Neural cell (in vitro differentiated cells): ENCODE measurements around the gene CDH4. TPM values are rescaled to one million over a fixed set of nuclear protein-coding genes. Genes with fewer than 3 reads are reported as not detected.

Experiments
- H2AFZ ChIP-seq: fragments of 200-600, 300-800 bp; sonication (generic), shearing (Covaris generic); 2 replicates; pipeline ENCODE4 v1.6.0; 2014; ENCODE audit warnings: low read depth, mild to moderate bottlenecking, antibody characterized with exemption, low read length, moderate library complexity
- H3F3A ChIP-seq: fragments of 200-600 bp; shearing (Covaris generic); 2 replicates; pipeline ENCODE4 v1.6.1; 2016; ENCODE audit warnings: mild to moderate bottlenecking, moderate library complexity, mixed read lengths, antibody characterized with exemption, low read length; ENCODE audit not compliant: insufficient read depth, poor library complexity, severe bottlenecking
- H3K27ac ChIP-seq: fragments of 200-600, 300-800 bp; sonication (generic), shearing (Covaris generic); 2 replicates; pipeline ENCODE4 v1.5.1; 2014; ENCODE audit warnings: mild to moderate bottlenecking, low read length, moderate library complexity
- H3K27me3 ChIP-seq: fragments of 300-800, 200-600 bp; sonication (generic), shearing (Covaris generic); 2 replicates; pipeline ENCODE4 v1.6.0; 2014; ENCODE audit warnings: mild to moderate bottlenecking, low read depth, low read length, moderate library complexity; ENCODE audit not compliant: insufficient read depth
- H3K36me3 ChIP-seq: fragments of 300-800, 200-600 bp; sonication (generic), shearing (Covaris generic); 2 replicates; pipeline ENCODE4 v1.5.1; 2014; ENCODE audit warnings: mild to moderate bottlenecking, antibody characterized with exemption, low read length, moderate library complexity; ENCODE audit not compliant: insufficient read depth
- H3K4me2 ChIP-seq: fragments of 300-800, 200-600 bp; sonication (generic), shearing (Covaris generic); 2 replicates; pipeline ENCODE4 v1.6.0; 2014; ENCODE audit warnings: mild to moderate bottlenecking, low read length
- H3K4me3 ChIP-seq: fragments of 300-800, 200-600 bp; sonication (generic), shearing (Covaris generic); 2 replicates; pipeline ENCODE4 v1.5.1; 2014; ENCODE audit warnings: mild to moderate bottlenecking, low read length, moderate library complexity
- H3K79me2 ChIP-seq: fragments of 200-600 bp; shearing (Covaris generic); replicated peaks from 2 replicates; pipeline ENCODE4 v1.6.0; 2014; ENCODE audit warnings: mild to moderate bottlenecking, low read length, moderate library complexity; ENCODE audit not compliant: insufficient read depth
- H3K9ac ChIP-seq: fragments of 300-800, 200-600 bp; sonication (generic), shearing (Covaris generic); 2 replicates; pipeline ENCODE4 v1.6.1; 2016; ENCODE audit warnings: mild to moderate bottlenecking, low read length, mixed read lengths
- H3K9me2 ChIP-seq: fragments of 200-600 bp; shearing (Covaris generic); 2 replicates; pipeline ENCODE4 v1.6.1; 2016; ENCODE audit warnings: mild to moderate bottlenecking, low read length, mixed read lengths; ENCODE audit not compliant: insufficient read depth
- H3K9me3 ChIP-seq: fragments of 200-600, 300-800 bp; sonication (generic), shearing (Covaris generic); 2 replicates; pipeline ENCODE4 v1.6.1; 2016; ENCODE audit warnings: mild to moderate bottlenecking, mixed run types, low read length, moderate library complexity, mixed read lengths
- H4K20me1 ChIP-seq: fragments of 200-600 bp; shearing (Covaris generic); 2 replicates; pipeline ENCODE4 v1.6.1; 2016; ENCODE audit warnings: mild to moderate bottlenecking, mixed run types; ENCODE audit not compliant: insufficient read depth
- EP300 ChIP-seq: fragments of 450-650 bp; conservative IDR thresholded peaks from 2 replicates; pipeline ENCODE4 v1.6.1; 2014; ENCODE audit warnings: antibody characterized with exemption, mild to moderate bottlenecking, moderate library complexity; ENCODE audit not compliant: poor library complexity, severe bottlenecking
- EZH2 ChIP-seq: fragments of 200-600, 300-800 bp; shearing (Covaris generic), sonication (generic); IDR thresholded peaks from 2 replicates; pipeline ENCODE4 v1.6.1; 2014; ENCODE audit warnings: antibody characterized with exemption, low read length, borderline replicate concordance, mild to moderate bottlenecking; ENCODE audit not compliant: insufficient read depth, poor library complexity, severe bottlenecking
- MXI1 ChIP-seq: fragments of 450-650 bp; conservative IDR thresholded peaks from 2 replicates; pipeline ENCODE4 v1.6.1; 2014; ENCODE audit warnings: antibody characterized with exemption, mild to moderate bottlenecking; ENCODE audit not compliant: poor library complexity, severe bottlenecking
- POLR2AphosphoS5 ChIP-seq: IDR thresholded peaks from 2 replicates; pipeline ENCODE4 v1.6.1; 2012
- RAD21 ChIP-seq: fragments of 450-650 bp; conservative IDR thresholded peaks from 2 replicates; pipeline ENCODE4 v1.6.1; 2014; ENCODE audit warnings: antibody characterized with exemption, mild to moderate bottlenecking, moderate library complexity
- SMC3 ChIP-seq: fragments of 450-650 bp; conservative IDR thresholded peaks from 2 replicates; pipeline ENCODE4 v1.6.1; 2014; ENCODE audit warnings: antibody characterized with exemption, mild to moderate bottlenecking, moderate library complexity; ENCODE audit not compliant: poor library complexity
- TAF1 ChIP-seq: IDR thresholded peaks from 2 replicates; pipeline ENCODE4 v1.6.1; 2012; ENCODE audit warnings: low read depth
- polyA plus RNA-seq: library from polyadenylated mRNA; depleted of rRNA; stranded (reverse); fragments of >200 nt; gene quantifications from 2 replicates; pipeline ENCODE4 v1.2.3, GENCODE V29; 2014
- TF ChIP-seq, protein P1 (sequence below): fragments of 450-650 bp; IDR thresholded peaks from 2 replicates; pipeline ENCODE4 v1.5.1; 2014; ENCODE audit warnings: antibody characterized with exemption, mild to moderate bottlenecking, moderate library complexity; ENCODE audit not compliant: poor library complexity, severe bottlenecking
- TF ChIP-seq, protein P2 (sequence below): IDR thresholded peaks from 2 replicates; pipeline ENCODE4 v1.6.1; 2012; ENCODE audit warnings: borderline replicate concordance

CDH4 gene
- polyA plus RNA-seq, 1 donor from 2014 or later, result 24.6 TPM

DNA sequence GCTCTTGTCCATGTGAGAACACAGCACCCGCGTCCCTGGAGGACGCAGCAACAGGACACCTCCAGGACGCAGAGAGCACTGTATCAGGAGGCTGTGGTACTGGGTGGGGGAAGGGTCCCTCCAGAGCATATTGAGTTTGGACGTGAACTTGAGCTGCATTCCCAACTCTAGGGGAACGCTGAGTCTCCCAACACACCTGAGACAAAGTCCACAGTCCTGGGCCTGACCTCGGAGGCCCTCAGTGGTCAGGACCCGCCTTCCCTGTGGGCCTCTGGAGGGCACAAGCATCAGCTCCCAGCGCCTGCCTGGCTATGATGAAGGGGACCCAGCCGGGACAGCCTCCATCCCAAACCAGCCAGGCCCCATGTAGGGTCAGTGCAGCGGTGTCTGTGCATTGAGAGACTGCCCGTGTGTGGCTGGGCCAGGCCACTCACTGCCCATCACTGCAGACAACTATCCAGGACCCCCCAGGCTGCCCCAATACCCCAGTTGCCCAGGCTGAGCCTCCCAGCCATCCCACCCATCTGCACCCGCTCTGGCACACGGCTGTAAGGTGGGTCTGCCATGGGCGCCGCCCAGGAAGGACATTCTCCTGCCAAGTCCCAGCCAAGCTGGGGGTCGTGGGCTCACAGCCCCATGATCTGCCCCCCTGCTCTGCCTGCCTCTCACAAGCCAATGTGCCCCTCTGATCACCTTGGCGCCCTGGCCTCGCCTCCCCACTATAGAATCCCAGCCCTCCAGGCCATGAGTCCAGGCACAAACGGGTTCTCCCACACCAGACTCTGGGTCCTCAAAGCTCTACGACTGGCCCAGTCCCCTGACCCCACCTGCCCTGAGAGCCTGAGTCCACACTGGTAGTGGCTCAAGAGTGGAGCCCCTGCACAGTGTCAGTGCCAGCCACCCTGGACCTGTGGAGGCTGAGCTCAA, 697.9 kb downstream of the CDH4 start:
- no peak overlapping the region for H3K27ac ChIP-seq

DNA sequence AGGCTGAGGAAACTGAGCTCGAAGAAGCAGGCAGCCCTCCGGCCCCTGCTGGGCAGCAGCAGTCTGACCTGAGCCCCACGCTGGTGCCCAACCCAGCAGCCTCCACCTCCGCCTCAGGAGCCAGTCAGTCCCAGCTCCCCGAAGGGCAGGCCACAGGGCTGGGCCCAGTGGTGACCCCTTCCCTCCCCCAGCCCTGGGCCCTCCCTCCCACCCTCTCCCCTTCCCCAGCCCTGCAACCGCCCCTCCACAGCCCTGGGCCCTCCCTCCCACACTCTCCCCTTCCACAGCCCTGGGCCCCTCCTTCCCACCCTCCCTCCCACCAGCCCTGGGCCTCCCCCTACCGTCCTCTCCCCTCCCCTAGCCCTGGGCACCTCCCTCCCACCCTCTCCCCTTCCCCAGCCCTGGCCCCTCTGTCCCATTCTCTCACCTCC, 698.6 kb downstream of the CDH4 start:
- Histone ChIP-seq H3K79me2 (no peaks in the 10 kb centered on the region), H3K9ac (no peak overlapping the region), H3K36me3 (no peaks in the 10 kb centered on the region), H2AFZ (no peak overlapping the region), H3K27me3 (no peaks in the 10 kb centered on the region), H3K9me2 (no peaks in the 10 kb centered on the region), H3F3A (no peaks in the 10 kb centered on the region), H3K9me3 (no peaks in the 10 kb centered on the region), H4K20me1 (no peaks in the 10 kb centered on the region), H3K4me3 (no peak overlapping the region), H3K4me2 (no peak overlapping the region), H3K27ac (no peak overlapping the region)
- TF ChIP-seq MXI1 (no peak), SMC3 (no peak), EZH2 (no peak), RAD21 (no peak), POLR2AphosphoS5 (no peak), TAF1 (no peak), EP300 (no peak)
- TF ChIP-seq, protein P1, sequence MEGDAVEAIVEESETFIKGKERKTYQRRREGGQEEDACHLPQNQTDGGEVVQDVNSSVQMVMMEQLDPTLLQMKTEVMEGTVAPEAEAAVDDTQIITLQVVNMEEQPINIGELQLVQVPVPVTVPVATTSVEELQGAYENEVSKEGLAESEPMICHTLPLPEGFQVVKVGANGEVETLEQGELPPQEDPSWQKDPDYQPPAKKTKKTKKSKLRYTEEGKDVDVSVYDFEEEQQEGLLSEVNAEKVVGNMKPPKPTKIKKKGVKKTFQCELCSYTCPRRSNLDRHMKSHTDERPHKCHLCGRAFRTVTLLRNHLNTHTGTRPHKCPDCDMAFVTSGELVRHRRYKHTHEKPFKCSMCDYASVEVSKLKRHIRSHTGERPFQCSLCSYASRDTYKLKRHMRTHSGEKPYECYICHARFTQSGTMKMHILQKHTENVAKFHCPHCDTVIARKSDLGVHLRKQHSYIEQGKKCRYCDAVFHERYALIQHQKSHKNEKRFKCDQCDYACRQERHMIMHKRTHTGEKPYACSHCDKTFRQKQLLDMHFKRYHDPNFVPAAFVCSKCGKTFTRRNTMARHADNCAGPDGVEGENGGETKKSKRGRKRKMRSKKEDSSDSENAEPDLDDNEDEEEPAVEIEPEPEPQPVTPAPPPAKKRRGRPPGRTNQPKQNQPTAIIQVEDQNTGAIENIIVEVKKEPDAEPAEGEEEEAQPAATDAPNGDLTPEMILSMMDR, result no peak
- TF ChIP-seq, protein P2, sequence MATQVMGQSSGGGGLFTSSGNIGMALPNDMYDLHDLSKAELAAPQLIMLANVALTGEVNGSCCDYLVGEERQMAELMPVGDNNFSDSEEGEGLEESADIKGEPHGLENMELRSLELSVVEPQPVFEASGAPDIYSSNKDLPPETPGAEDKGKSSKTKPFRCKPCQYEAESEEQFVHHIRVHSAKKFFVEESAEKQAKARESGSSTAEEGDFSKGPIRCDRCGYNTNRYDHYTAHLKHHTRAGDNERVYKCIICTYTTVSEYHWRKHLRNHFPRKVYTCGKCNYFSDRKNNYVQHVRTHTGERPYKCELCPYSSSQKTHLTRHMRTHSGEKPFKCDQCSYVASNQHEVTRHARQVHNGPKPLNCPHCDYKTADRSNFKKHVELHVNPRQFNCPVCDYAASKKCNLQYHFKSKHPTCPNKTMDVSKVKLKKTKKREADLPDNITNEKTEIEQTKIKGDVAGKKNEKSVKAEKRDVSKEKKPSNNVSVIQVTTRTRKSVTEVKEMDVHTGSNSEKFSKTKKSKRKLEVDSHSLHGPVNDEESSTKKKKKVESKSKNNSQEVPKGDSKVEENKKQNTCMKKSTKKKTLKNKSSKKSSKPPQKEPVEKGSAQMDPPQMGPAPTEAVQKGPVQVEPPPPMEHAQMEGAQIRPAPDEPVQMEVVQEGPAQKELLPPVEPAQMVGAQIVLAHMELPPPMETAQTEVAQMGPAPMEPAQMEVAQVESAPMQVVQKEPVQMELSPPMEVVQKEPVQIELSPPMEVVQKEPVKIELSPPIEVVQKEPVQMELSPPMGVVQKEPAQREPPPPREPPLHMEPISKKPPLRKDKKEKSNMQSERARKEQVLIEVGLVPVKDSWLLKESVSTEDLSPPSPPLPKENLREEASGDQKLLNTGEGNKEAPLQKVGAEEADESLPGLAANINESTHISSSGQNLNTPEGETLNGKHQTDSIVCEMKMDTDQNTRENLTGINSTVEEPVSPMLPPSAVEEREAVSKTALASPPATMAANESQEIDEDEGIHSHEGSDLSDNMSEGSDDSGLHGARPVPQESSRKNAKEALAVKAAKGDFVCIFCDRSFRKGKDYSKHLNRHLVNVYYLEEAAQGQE, result no peak

More for the DNA sequence above, 697.9 kb downstream of the CDH4 start:
- Histone ChIP-seq H3K27me3 (no peaks in the 10 kb centered on the region), H3K9me2 (no peaks in the 10 kb centered on the region), H3F3A (no peaks in the 10 kb centered on the region), H3K36me3 (no peaks in the 10 kb centered on the region), H3K4me3 (no peak overlapping the region), H4K20me1 (no peaks in the 10 kb centered on the region), H3K9ac (no peak overlapping the region), H3K79me2 (no peaks in the 10 kb centered on the region), H2AFZ (no peak overlapping the region), H3K4me2 (no peak overlapping the region), H3K9me3 (no peaks in the 10 kb centered on the region)
- TF ChIP-seq POLR2AphosphoS5, result no peak
- no peak for TF ChIP-seq SMC3
- TF ChIP-seq, protein P2, result no peak
- TF ChIP-seq EZH2, result no peak
- TF ChIP-seq TAF1, result no peak
- TF ChIP-seq MXI1, result no peak
- no peak for TF ChIP-seq RAD21
- TF ChIP-seq EP300, result no peak
- TF ChIP-seq, protein P1, result no peak
